HUES48 (cell line): ENCODE measurements around the gene TNNI2.

Experiments
- H3K27ac ChIP-seq: one replicate; pipeline ENCODE4 v1.7.0; 2013; ENCODE audit warnings: low read depth, low read length, inconsistent platforms
- H3K27me3 ChIP-seq: 2 replicates; pipeline ENCODE4 v1.6.1; 2013; ENCODE audit warnings: mild to moderate bottlenecking, low read length; ENCODE audit not compliant: control insufficient read depth, insufficient read depth
- H3K36me3 ChIP-seq: 2 replicates; pipeline ENCODE4 v1.6.1; 2013; ENCODE audit warnings: low read length; ENCODE audit not compliant: control insufficient read depth, insufficient read depth
- H3K4me1 ChIP-seq: 2 replicates; pipeline ENCODE4 v1.6.1; 2013; ENCODE audit warnings: mild to moderate bottlenecking, low read length; ENCODE audit not compliant: control insufficient read depth, insufficient read depth
- H3K4me3 ChIP-seq: 2 replicates; pipeline ENCODE4 v1.5.1; 2013; ENCODE audit warnings: mild to moderate bottlenecking, low read depth, low read length
- H3K9ac ChIP-seq: 2 replicates; pipeline ENCODE4 v1.6.1; 2013; ENCODE audit warnings: mild to moderate bottlenecking, low read depth, low read length, moderate library complexity
- H3K9me3 ChIP-seq: 2 replicates; pipeline ENCODE4 v1.6.1; 2013; ENCODE audit warnings: low read length; ENCODE audit not compliant: control insufficient read depth, insufficient read depth

TNNI2 gene

GRCh38 chr11:1828542-1828941, 10.2 kb upstream of the TNNI2 start:
- H3K4me3 ChIP-seq: no peak overlapping the region
- H3K27me3 ChIP-seq: peaks cover 7% of the 10 kb centered on the region
- H3K4me1 ChIP-seq: no peaks in the 10 kb centered on the region
- H3K27ac ChIP-seq: no peak overlapping the region
- H3K9me3 ChIP-seq: no peaks in the 10 kb centered on the region
- H3K9ac ChIP-seq: no peak overlapping the region
- no peaks in the 10 kb centered on the region for H3K36me3 ChIP-seq

GRCh38 chr11:1829039-1829820, 9.6 kb upstream of the TNNI2 start:
- Histone ChIP-seq H3K9me3 (no peaks in the 10 kb centered on the region), H3K27me3 (peaks cover 7% of the 10 kb centered on the region), H3K36me3 (no peaks in the 10 kb centered on the region), H3K4me1 (no peaks in the 10 kb centered on the region), H3K9ac (no peak overlapping the region), H3K27ac (no peak overlapping the region), H3K4me3 (no peak overlapping the region)

- H3K9ac ChIP-seq: no peak overlapping the region
- no peaks in the 10 kb centered on the region for H3K9me3 ChIP-seq
- H3K4me3 ChIP-seq: no peak overlapping the region
- H3K27ac ChIP-seq: no peak overlapping the region
- H3K36me3 ChIP-seq: no peaks in the 10 kb centered on the region
- H3K27me3 ChIP-seq: peaks cover 7% of the 10 kb centered on the region
- no peaks in the 10 kb centered on the region for H3K4me1 ChIP-seq
Observed at GRCh38 chr11:1830004-1830321, 8.8 kb upstream of the TNNI2 start.

GRCh38 chr11:1830322-1831223, 8.2 kb upstream of the TNNI2 start:
- H3K4me1 ChIP-seq: no peaks in the 10 kb centered on the region
- H3K4me3 ChIP-seq: no peak overlapping the region
- no peaks in the 10 kb centered on the region for H3K9me3 ChIP-seq
- H3K27ac ChIP-seq: no peak overlapping the region
- no peak overlapping the region for H3K9ac ChIP-seq
- H3K36me3 ChIP-seq: no peaks in the 10 kb centered on the region
- peaks cover 7% of the 10 kb centered on the region for H3K27me3 ChIP-seq

- no peaks in the 10 kb centered on the region for H3K36me3 ChIP-seq
Observed at GRCh38 chr11:1831338-1832210, 7.2 kb upstream of the TNNI2 start.

GRCh38 chr11:1832211-1832919, 6.4 kb upstream of the TNNI2 start:
- Histone ChIP-seq H3K36me3 (no peaks in the 10 kb centered on the region), H3K4me3 (peak overlapping the region; percentile 56; the same call in 1 of the 2 replicates), H3K4me1 (no peaks in the 10 kb centered on the region), H3K9me3 (no peaks in the 10 kb centered on the region), H3K27me3 (peaks cover 7% of the 10 kb centered on the region), H3K9ac (no peak overlapping the region), H3K27ac (no peak overlapping the region)

More at GRCh38 chr11:1831338-1832210, 7.2 kb upstream of the TNNI2 start:
- H3K27ac ChIP-seq: no peak overlapping the region
- H3K4me1 ChIP-seq: no peaks in the 10 kb centered on the region
- H3K27me3 ChIP-seq: peaks cover 7% of the 10 kb centered on the region
- no peak overlapping the region for H3K4me3 ChIP-seq
- no peak overlapping the region for H3K9ac ChIP-seq
- H3K9me3 ChIP-seq: no peaks in the 10 kb centered on the region

- H3K4me1 ChIP-seq: no peaks in the 10 kb centered on the region
- no peak overlapping the region for H3K27ac ChIP-seq
- H3K9me3 ChIP-seq: no peaks in the 10 kb centered on the region
- no peak overlapping the region for H3K9ac ChIP-seq
- H3K27me3 ChIP-seq: peaks cover 7% of the 10 kb centered on the region
- H3K36me3 ChIP-seq: no peaks in the 10 kb centered on the region
- H3K4me3 ChIP-seq: peak overlapping the region; percentile 56; the same call in 1 of the 2 replicates
Observed at GRCh38 chr11:1832920-1833295, 5.9 kb upstream of the TNNI2 start.

GRCh38 chr11:1834062-1834610, 4.6 kb upstream of the TNNI2 start:
- Histone ChIP-seq H3K27ac (no peak overlapping the region), H3K4me3 (no peak overlapping the region), H3K9me3 (no peaks in the 10 kb centered on the region), H3K4me1 (no peaks in the 10 kb centered on the region), H3K36me3 (no peaks in the 10 kb centered on the region), H3K9ac (no peak overlapping the region), H3K27me3 (peaks cover 7% of the 10 kb centered on the region)

- H3K4me1 ChIP-seq: no peaks in the 10 kb centered on the region
Observed at GRCh38 chr11:1834779-1835670, 3.8 kb upstream of the TNNI2 start, which contains the start of gene SYT8. Gene SYT8, plus strand, starts transcription at chr11:1834990. Its CDS starts 116 bp downstream, at chr11:1835106.

More at GRCh38 chr11:1834779-1835670, 3.8 kb upstream of the TNNI2 start, which contains the start of gene SYT8:
- no peak within 1 kb of the TSS for H3K4me3 ChIP-seq
- peaks cover 7% of the 10 kb centered on the region for H3K27me3 ChIP-seq
- H3K9me3 ChIP-seq: no peaks in the 10 kb centered on the region
- no peak within 1 kb of the TSS for H3K27ac ChIP-seq
- no peaks in the 10 kb centered on the region for H3K36me3 ChIP-seq
- H3K9ac ChIP-seq: no peak within 1 kb of the TSS
